Aorta (tissue), 5 donors: ENCODE data around the gene PLEKHD1. TPM values are rescaled to one million over a fixed set of nuclear protein-coding genes. Genes with fewer than 3 reads are reported as not detected.
A peak's percentile ranks its signal among the peaks of the same experiment; 100 is the strongest.

Experiments used
- ATAC-seq: fragments of 200-7000 bp; cut with Tn5 transposase; one replicate; pipeline ENCODE4 v1.9.1; 2022; ENCODE audit warnings: moderate library complexity; ENCODE audit not compliant: low FRiP score
- DNase-seq, 2 donors: peaks; one replicate each; pipeline ENCODE4 v3.0.0-alpha.2; 2020
- H3K27ac ChIP-seq, 2 donors: one replicate each; pipeline ENCODE4 v1.5.1; 2013; ENCODE audit warnings: low read length in 2 of 2, mild to moderate bottlenecking in 2 of 2, moderate library complexity in 2 of 2, control low read depth in 1 of 2, inconsistent platforms in 1 of 2, low read depth in 1 of 2
- H3K27me3 ChIP-seq, 2 donors: one replicate each; pipeline ENCODE4 v1.6.1; 2013; ENCODE audit warnings: control low read depth in 1 of 2, low read length in 1 of 2, mild to moderate bottlenecking in 1 of 2, moderate library complexity in 1 of 2; ENCODE audit not compliant: insufficient read depth in 2 of 2, control insufficient read depth in 1 of 2
- H3K36me3 ChIP-seq, 2 donors: one replicate each; pipeline ENCODE4 v1.6.1; 2013; ENCODE audit warnings: control low read depth in 1 of 2, low read length in 1 of 2, mild to moderate bottlenecking in 1 of 2; ENCODE audit not compliant: insufficient read depth in 2 of 2, control insufficient read depth in 1 of 2
- H3K4me1 ChIP-seq, 2 donors: one replicate each; pipeline ENCODE4 v1.6.1; 2013; ENCODE audit warnings: low read length in 2 of 2, control low read depth in 1 of 2, mild to moderate bottlenecking in 1 of 2, moderate library complexity in 1 of 2; ENCODE audit not compliant: insufficient read depth in 2 of 2, control insufficient read depth in 1 of 2
- H3K4me3 ChIP-seq, 2 donors: one replicate each; pipeline ENCODE4 v1.5.1; 2013; ENCODE audit warnings: low read length in 2 of 2, control low read depth in 1 of 2, mild to moderate bottlenecking in 1 of 2
- H3K9me3 ChIP-seq: one replicate; pipeline ENCODE4 v1.6.1; 2013; ENCODE audit warnings: mild to moderate bottlenecking, low read length; ENCODE audit not compliant: control insufficient read depth
- WGBS, 2 donors: extraction: QIAGEN DNeasy Blood & Tissue Kit; methylation state at CpG; one replicate each; pipeline ENCODE4 v1.1.7; 2013; 5-methylcytosine and 5-hydroxymethylcytosine counted together
- intact Hi-C, 2 donors: fragments of 100-400 bp; cut with DNase I; formaldehyde crosslinking; loops; one replicate each; pipeline versions ENCODE4 v1.14.2 to v1.15.0; 2022
- polyA plus RNA-seq, 2 donors: library from polyadenylated mRNA; stranded (reverse); fragments of 200-250 nt; gene quantifications; one replicate each; pipeline ENCODE4 v1.2.3, GENCODE V29; 2013
- total RNA-seq, 2 donors: library from RNA; stranded (reverse); fragmentation: NEBNext Ultra II Directional; extraction: Animal tissue kit (Norgen Biotek cat#: 25700); gene quantifications; one replicate each; pipeline ENCODE4 v1.2.1, GENCODE V29; 2021
- donor health status: healthy with polysubstance abuse.
- donor health status: Bipolar disorder and iron deficiency.
- donor health status: DM: no; HTN: no; CAD: no.
- donor health status: DM: no; HTN: no; CAD: no.
- donor health status: DM: yes; HTN: yes; CAD: no.

The PLEKHD1 gene
- total and polyA plus RNA-seq, 4 donors, result 0.13 to 0.30 (median 0.24) TPM

- 50 to 56% methylated on average over 3 of the region's 3 CpGs for WGBS, 2 donors
- no peak for ATAC-seq
- Histone ChIP-seq H3K4me1 (no peaks in the 10 kb centered on the region), H3K9me3 (no peaks in the 10 kb centered on the region), H3K27me3 (no peaks in the 10 kb centered on the region), H3K27ac (no peak overlapping the region), H3K36me3 (no peaks in the 10 kb centered on the region), H3K4me3 (no peak overlapping the region)
- DNase-seq, result no peak
- intact Hi-C loops, result no loop called here
Measured at GRCh38 chr14:69532561-69533340, 48.2 kb downstream of the PLEKHD1 start.

GRCh38 chr14:69535230-69535848 is 50.8 kb downstream of the PLEKHD1 start:
- peak; percentile 49 for ATAC-seq
- no peaks in the 10 kb centered on the region for H3K27me3 ChIP-seq
- H3K4me1 ChIP-seq, result no peaks in the 10 kb centered on the region

GRCh38 chr14:69536971-69537370 is 52.4 kb downstream of the PLEKHD1 start:
- H3K27ac ChIP-seq, result no peak overlapping the region
- no peaks in the 10 kb centered on the region for H3K9me3 ChIP-seq
- no peak for ATAC-seq
- no peak for DNase-seq
- H3K36me3 ChIP-seq, result no peaks in the 10 kb centered on the region
- intact Hi-C loops, result no loop called here
- H3K4me3 ChIP-seq, result no peak overlapping the region
- no peaks in the 10 kb centered on the region for H3K27me3 ChIP-seq
- no peaks in the 10 kb centered on the region for H3K4me1 ChIP-seq

More at GRCh38 chr14:69535230-69535848, 50.8 kb downstream of the PLEKHD1 start:
- Histone ChIP-seq H3K4me3 (no peak overlapping the region), H3K27ac (no peak overlapping the region), H3K36me3 (no peaks in the 10 kb centered on the region), H3K9me3 (no peaks in the 10 kb centered on the region)
- intact Hi-C loops, result no loop called here
- WGBS, 2 donors, result 1 to 2% methylated on average over 4 of the region's 4 CpGs
- DNase-seq, result no peak

GRCh38 chr14:69537900-69538299 is 53.4 kb downstream of the PLEKHD1 start:
- no peaks in the 10 kb centered on the region for H3K36me3 ChIP-seq
- WGBS, 2 donors, result 96 to 97% methylated on average over 1 of the region's 1 CpG
- no peak overlapping the region for H3K27ac ChIP-seq
- ATAC-seq (no peak), DNase-seq (no peak)
- no peaks in the 10 kb centered on the region for H3K9me3 ChIP-seq
- H3K4me1 ChIP-seq, result no peaks in the 10 kb centered on the region
- H3K27me3 ChIP-seq, result no peaks in the 10 kb centered on the region
- no peak overlapping the region for H3K4me3 ChIP-seq
- intact Hi-C loops, result no loop called here

GRCh38 chr14:69538766-69539165 is 54.2 kb downstream of the PLEKHD1 start:
- no peak for ATAC-seq
- H3K4me3 ChIP-seq, result no peak overlapping the region

GRCh38 chr14:69539631-69540410 is 55.3 kb downstream of the PLEKHD1 start:
- DNase-seq (peak in 1 of 2 donors; percentile 78), ATAC-seq (peak; percentile 47)
- no peaks in the 10 kb centered on the region for H3K4me1 ChIP-seq
- H3K4me3 ChIP-seq, result no peak overlapping the region
- no peaks in the 10 kb centered on the region for H3K36me3 ChIP-seq
- intact Hi-C loops, result no loop called here
- 54 to 55% methylated on average over 6 of the region's 6 CpGs for WGBS, 2 donors
- H3K9me3 ChIP-seq, result no peaks in the 10 kb centered on the region
- H3K27me3 ChIP-seq, result no peaks in the 10 kb centered on the region
- H3K27ac ChIP-seq, result no peak overlapping the region

More at GRCh38 chr14:69538766-69539165, 54.2 kb downstream of the PLEKHD1 start:
- Histone ChIP-seq H3K27ac (no peak overlapping the region), H3K27me3 (no peaks in the 10 kb centered on the region), H3K36me3 (no peaks in the 10 kb centered on the region), H3K9me3 (no peaks in the 10 kb centered on the region), H3K4me1 (no peaks in the 10 kb centered on the region)
- 93 to 97% methylated on average over 1 of the region's 1 CpG for WGBS, 2 donors
- no peak for DNase-seq
- intact Hi-C loops, result no loop called here

- WGBS, 2 donors, result 75 to 76% methylated on average over 5 of the region's 5 CpGs
- no peaks in the 10 kb centered on the region for H3K9me3 ChIP-seq
- DNase-seq (no peak), ATAC-seq (no peak)
- intact Hi-C loops, result no loop called here
- H3K27me3 ChIP-seq, result no peaks in the 10 kb centered on the region
- H3K27ac ChIP-seq, result no peak overlapping the region
- H3K4me1 ChIP-seq, result no peaks in the 10 kb centered on the region
- no peaks in the 10 kb centered on the region for H3K36me3 ChIP-seq
- no peak overlapping the region for H3K4me3 ChIP-seq
Measured at GRCh38 chr14:69540654-69541335, 56.3 kb downstream of the PLEKHD1 start.

- no peak overlapping the region for H3K4me3 ChIP-seq
- no peak for DNase-seq
- WGBS, 2 donors, result 37 to 48% methylated on average over 2 of the region's 2 CpGs
- no peak overlapping the region for H3K27ac ChIP-seq
- intact Hi-C loops, result no loop called here
- H3K27me3 ChIP-seq, result no peaks in the 10 kb centered on the region
- H3K36me3 ChIP-seq, result no peaks in the 10 kb centered on the region
- no peaks in the 10 kb centered on the region for H3K4me1 ChIP-seq
- no peak for ATAC-seq
- no peaks in the 10 kb centered on the region for H3K9me3 ChIP-seq
Measured at GRCh38 chr14:69542311-69542710, 57.8 kb downstream of the PLEKHD1 start.
